HepG2 (cell line): ENCODE results near the gene SPAAR. TPM values are rescaled to one million over a fixed set of nuclear protein-coding genes. Genes with fewer than 3 reads are reported as not detected.

Experiments used
- BRD4 ChIP-seq: sonication (generic); formaldehyde crosslinking; IDR thresholded peaks from 2 replicates; pipeline ENCODE4 v1.4.0; 2020; ENCODE audit warnings: missing genetic modification reagents
- FOXC1 ChIP-seq: sonication (generic); formaldehyde crosslinking; IDR thresholded peaks from 2 replicates; pipeline ENCODE4 v1.8.0; 2022; ENCODE audit warnings: mild to moderate bottlenecking, missing genetic modification reagents, borderline replicate concordance
- ISX ChIP-seq: sonication (generic); formaldehyde crosslinking; conservative IDR thresholded peaks from 2 replicates; pipeline ENCODE4 v1.5.0; 2020; ENCODE audit warnings: missing genetic modification reagents
- JARID2 ChIP-seq: sonication (generic); formaldehyde crosslinking; IDR thresholded peaks from 2 replicates; pipeline ENCODE4 v1.8.1; 2023; ENCODE audit warnings: missing genetic modification reagents, inconsistent platforms; ENCODE audit not compliant: insufficient replicate concordance
- MBD4 ChIP-seq: IDR thresholded peaks from 2 replicates; pipeline ENCODE4 v1.6.1; 2012; ENCODE audit warnings: low read length, inconsistent platforms, borderline replicate concordance
- NRL ChIP-seq: sonication (generic); formaldehyde crosslinking; IDR thresholded peaks from 2 replicates; pipeline ENCODE4 v1.5.0; 2020; ENCODE audit warnings: missing genetic modification reagents, mild to moderate bottlenecking, moderate library complexity, borderline replicate concordance
- RCOR2 ChIP-seq: IDR thresholded peaks from 2 replicates; pipeline ENCODE4 v1.6.1; 2016; ENCODE audit warnings: missing biosample characterization, missing genetic modification reagents
- SMC3 ChIP-seq: IDR thresholded peaks from 2 replicates; pipeline ENCODE4 v1.6.1; 2011; ENCODE audit warnings: low read length, improper control_type of control experiment
- SRSF9 ChIP-seq: fragments of 200-400 bp; formaldehyde crosslinking; IDR thresholded peaks from 2 replicates; pipeline ENCODE4 v1.6.1; 2018; ENCODE audit warnings: borderline replicate concordance, mild to moderate bottlenecking, low read depth, low read length; ENCODE audit not compliant: insufficient read depth, poor library complexity, severe bottlenecking
- XRCC5 ChIP-seq: fragments of 200-400 bp; formaldehyde crosslinking; optimal IDR thresholded peaks from 2 replicates; pipeline ENCODE3; 2017; ENCODE audit warnings: mild to moderate bottlenecking, low read length
- ZNF225 ChIP-seq: sonication (generic); formaldehyde crosslinking; IDR thresholded peaks from 2 replicates; pipeline ENCODE4 v1.4.0; 2020; ENCODE audit warnings: mild to moderate bottlenecking, missing genetic modification reagents
- ZNF234 ChIP-seq: sonication (generic); formaldehyde crosslinking; conservative IDR thresholded peaks from 2 replicates; pipeline ENCODE4 v1.5.1; 2020; ENCODE audit warnings: mild to moderate bottlenecking, missing genetic modification reagents
- ZNF383 ChIP-seq: sonication (generic); formaldehyde crosslinking; IDR thresholded peaks from 2 replicates; pipeline ENCODE4 v1.4.0; 2020; ENCODE audit warnings: missing genetic modification reagents, mild to moderate bottlenecking, borderline replicate concordance
- ZNF549 ChIP-seq: sonication (generic); formaldehyde crosslinking; IDR thresholded peaks from 2 replicates; pipeline ENCODE4 v1.5.0; 2020; ENCODE audit warnings: missing genetic modification reagents
- polyA plus RNA-seq, 8 experiments: library from polyadenylated mRNA; depleted of rRNA in 3 of 8; stranded (reverse) in 7 of 8; unstranded in 1 of 8; fragments of >200 nt; fragmentation: Illumina TruSeq in 4 of 8; extraction: Trizol in 4 of 8; gene quantifications; 2 replicates each; pipeline versions ENCODE4 v1.2.1 to v1.2.3, GENCODE V29; 2011 to 2016; ENCODE audit warnings: low read depth in 4 of 8, missing spikeins in 1 of 8, mixed read lengths in 1 of 8; ENCODE audit not compliant: insufficient read depth in 1 of 8
- total RNA-seq, 5 experiments: library from RNA; depleted of rRNA; stranded (reverse); fragments of >200 nt; fragmentation: Illumina TruSeq; extraction: Trizol; gene quantifications; 2 replicates each; pipeline ENCODE4 v1.2.3, GENCODE V29; 2016; ENCODE audit warnings: low read depth in 1 of 5
- TF ChIP-seq, protein P1 (sequence below): sonication (generic); formaldehyde crosslinking; IDR thresholded peaks from 2 replicates; pipeline ENCODE4 v1.5.0; 2020; ENCODE audit warnings: mild to moderate bottlenecking, missing genetic modification reagents
- TF ChIP-seq, protein P2 (sequence below): sonication (generic); formaldehyde crosslinking; conservative IDR thresholded peaks from 2 replicates; pipeline ENCODE4 v1.4.0; 2020; ENCODE audit warnings: mild to moderate bottlenecking, missing genetic modification reagents, moderate library complexity
- TF ChIP-seq, protein P3 (sequence below): sonication (generic); formaldehyde crosslinking; IDR thresholded peaks from 2 replicates; pipeline ENCODE4 v1.5.0; 2020; ENCODE audit warnings: missing genetic modification reagents
- TF ChIP-seq, protein P4 (sequence below): sonication (generic); formaldehyde crosslinking; IDR thresholded peaks from 2 replicates; pipeline ENCODE4 v1.5.0; 2020; ENCODE audit warnings: mild to moderate bottlenecking, missing genetic modification reagents, moderate library complexity
- TF ChIP-seq, protein P5 (sequence below): sonication (generic); formaldehyde crosslinking; IDR thresholded peaks from 2 replicates; pipeline ENCODE4 v1.4.0; 2020; ENCODE audit warnings: mild to moderate bottlenecking, missing genetic modification reagents

The SPAAR gene
- total and polyA plus RNA-seq, 2 of the 13 experiments (the other 11 are each of a cell fraction or from before 2014, with no cell fraction given): 0.07 TPM; not detected in 1

DNA sequence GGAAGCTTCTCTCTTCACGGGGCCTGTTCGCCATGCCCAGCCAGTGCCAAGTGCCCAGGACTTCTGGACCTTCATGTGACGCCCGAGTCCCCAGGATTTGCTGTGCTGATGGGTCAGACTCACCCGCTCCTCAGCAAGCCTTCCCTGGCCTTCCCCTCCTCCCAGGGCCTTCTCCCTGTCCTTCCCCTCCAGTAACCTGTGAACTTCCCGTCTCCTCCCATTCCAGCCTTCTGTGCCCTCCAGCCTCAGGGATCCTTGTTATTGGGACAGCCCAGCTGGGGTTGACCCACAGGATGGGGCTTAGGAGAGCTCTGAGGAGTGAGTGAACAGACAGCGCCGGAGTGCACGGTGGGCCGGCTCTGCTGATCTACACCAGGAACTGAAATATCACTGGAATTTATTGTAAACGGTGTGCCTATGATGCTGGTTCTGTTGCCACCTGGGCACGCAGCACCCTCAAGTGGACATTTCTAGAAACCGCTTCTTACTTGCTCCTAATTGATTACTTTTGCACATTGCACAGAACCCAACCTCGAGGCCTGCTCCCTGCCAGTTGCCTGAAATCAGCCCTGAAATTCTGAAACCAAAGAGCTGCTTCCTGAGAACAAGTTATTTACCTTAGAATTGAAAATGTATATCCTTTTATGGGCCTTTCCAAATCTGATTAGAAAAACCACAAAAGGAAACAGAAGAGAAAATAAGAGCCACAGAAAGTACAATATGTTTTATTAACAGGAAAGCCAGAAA lies 1.5 kb downstream of the SPAAR start (continued):
- TF ChIP-seq, protein P1, sequence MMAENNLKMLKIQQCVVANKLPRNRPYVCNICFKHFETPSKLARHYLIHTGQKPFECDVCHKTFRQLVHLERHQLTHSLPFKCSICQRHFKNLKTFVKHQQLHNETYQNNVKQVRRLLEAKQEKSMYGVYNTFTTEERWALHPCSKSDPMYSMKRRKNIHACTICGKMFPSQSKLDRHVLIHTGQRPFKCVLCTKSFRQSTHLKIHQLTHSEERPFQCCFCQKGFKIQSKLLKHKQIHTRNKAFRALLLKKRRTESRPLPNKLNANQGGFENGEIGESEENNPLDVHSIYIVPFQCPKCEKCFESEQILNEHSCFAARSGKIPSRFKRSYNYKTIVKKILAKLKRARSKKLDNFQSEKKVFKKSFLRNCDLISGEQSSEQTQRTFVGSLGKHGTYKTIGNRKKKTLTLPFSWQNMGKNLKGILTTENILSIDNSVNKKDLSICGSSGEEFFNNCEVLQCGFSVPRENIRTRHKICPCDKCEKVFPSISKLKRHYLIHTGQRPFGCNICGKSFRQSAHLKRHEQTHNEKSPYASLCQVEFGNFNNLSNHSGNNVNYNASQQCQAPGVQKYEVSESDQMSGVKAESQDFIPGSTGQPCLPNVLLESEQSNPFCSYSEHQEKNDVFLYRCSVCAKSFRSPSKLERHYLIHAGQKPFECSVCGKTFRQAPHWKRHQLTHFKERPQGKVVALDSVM (CRISPR knock-in tag): no peak
- TF ChIP-seq JARID2 (CRISPR knock-in tag) (no peak), SMC3 (peak; percentile 35; the same call in 1 of the 2 replicates), ISX (no peak), NRL (CRISPR knock-in tag) (no peak), SRSF9 (no peak), ZNF549 (CRISPR knock-in tag) (no peak), XRCC5 (peak; percentile 22), MBD4 (no peak), ZNF383 (no peak), ZNF234 (no peak), BRD4 (CRISPR knock-in tag) (no peak), FOXC1 (CRISPR knock-in tag) (no peak), RCOR2 (CRISPR knock-in tag) (no peak), ZNF225 (CRISPR knock-in tag) (no peak)
- TF ChIP-seq, protein P2, sequence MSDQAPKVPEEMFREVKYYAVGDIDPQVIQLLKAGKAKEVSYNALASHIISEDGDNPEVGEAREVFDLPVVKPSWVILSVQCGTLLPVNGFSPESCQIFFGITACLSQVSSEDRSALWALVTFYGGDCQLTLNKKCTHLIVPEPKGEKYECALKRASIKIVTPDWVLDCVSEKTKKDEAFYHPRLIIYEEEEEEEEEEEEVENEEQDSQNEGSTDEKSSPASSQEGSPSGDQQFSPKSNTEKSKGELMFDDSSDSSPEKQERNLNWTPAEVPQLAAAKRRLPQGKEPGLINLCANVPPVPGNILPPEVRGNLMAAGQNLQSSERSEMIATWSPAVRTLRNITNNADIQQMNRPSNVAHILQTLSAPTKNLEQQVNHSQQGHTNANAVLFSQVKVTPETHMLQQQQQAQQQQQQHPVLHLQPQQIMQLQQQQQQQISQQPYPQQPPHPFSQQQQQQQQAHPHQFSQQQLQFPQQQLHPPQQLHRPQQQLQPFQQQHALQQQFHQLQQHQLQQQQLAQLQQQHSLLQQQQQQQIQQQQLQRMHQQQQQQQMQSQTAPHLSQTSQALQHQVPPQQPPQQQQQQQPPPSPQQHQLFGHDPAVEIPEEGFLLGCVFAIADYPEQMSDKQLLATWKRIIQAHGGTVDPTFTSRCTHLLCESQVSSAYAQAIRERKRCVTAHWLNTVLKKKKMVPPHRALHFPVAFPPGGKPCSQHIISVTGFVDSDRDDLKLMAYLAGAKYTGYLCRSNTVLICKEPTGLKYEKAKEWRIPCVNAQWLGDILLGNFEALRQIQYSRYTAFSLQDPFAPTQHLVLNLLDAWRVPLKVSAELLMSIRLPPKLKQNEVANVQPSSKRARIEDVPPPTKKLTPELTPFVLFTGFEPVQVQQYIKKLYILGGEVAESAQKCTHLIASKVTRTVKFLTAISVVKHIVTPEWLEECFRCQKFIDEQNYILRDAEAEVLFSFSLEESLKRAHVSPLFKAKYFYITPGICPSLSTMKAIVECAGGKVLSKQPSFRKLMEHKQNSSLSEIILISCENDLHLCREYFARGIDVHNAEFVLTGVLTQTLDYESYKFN (CRISPR knock-in tag): no peak
- TF ChIP-seq, protein P3, sequence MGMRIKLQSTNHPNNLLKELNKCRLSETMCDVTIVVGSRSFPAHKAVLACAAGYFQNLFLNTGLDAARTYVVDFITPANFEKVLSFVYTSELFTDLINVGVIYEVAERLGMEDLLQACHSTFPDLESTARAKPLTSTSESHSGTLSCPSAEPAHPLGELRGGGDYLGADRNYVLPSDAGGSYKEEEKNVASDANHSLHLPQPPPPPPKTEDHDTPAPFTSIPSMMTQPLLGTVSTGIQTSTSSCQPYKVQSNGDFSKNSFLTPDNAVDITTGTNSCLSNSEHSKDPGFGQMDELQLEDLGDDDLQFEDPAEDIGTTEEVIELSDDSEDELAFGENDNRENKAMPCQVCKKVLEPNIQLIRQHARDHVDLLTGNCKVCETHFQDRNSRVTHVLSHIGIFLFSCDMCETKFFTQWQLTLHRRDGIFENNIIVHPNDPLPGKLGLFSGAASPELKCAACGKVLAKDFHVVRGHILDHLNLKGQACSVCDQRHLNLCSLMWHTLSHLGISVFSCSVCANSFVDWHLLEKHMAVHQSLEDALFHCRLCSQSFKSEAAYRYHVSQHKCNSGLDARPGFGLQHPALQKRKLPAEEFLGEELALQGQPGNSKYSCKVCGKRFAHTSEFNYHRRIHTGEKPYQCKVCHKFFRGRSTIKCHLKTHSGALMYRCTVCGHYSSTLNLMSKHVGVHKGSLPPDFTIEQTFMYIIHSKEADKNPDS (CRISPR knock-in tag): peak; percentile 53; the same call in 1 of the 2 replicates
- TF ChIP-seq, protein P4, sequence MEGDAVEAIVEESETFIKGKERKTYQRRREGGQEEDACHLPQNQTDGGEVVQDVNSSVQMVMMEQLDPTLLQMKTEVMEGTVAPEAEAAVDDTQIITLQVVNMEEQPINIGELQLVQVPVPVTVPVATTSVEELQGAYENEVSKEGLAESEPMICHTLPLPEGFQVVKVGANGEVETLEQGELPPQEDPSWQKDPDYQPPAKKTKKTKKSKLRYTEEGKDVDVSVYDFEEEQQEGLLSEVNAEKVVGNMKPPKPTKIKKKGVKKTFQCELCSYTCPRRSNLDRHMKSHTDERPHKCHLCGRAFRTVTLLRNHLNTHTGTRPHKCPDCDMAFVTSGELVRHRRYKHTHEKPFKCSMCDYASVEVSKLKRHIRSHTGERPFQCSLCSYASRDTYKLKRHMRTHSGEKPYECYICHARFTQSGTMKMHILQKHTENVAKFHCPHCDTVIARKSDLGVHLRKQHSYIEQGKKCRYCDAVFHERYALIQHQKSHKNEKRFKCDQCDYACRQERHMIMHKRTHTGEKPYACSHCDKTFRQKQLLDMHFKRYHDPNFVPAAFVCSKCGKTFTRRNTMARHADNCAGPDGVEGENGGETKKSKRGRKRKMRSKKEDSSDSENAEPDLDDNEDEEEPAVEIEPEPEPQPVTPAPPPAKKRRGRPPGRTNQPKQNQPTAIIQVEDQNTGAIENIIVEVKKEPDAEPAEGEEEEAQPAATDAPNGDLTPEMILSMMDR (CRISPR knock-in tag): peak; percentile 74
- TF ChIP-seq, protein P5, sequence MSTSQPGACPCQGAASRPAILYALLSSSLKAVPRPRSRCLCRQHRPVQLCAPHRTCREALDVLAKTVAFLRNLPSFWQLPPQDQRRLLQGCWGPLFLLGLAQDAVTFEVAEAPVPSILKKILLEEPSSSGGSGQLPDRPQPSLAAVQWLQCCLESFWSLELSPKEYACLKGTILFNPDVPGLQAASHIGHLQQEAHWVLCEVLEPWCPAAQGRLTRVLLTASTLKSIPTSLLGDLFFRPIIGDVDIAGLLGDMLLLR (CRISPR knock-in tag): no peak
